ENCODE measurements around the gene TKFC.
A peak's percentile ranks its signal among the peaks of the same experiment; 100 is the strongest.

Gene TKFC

DNA sequence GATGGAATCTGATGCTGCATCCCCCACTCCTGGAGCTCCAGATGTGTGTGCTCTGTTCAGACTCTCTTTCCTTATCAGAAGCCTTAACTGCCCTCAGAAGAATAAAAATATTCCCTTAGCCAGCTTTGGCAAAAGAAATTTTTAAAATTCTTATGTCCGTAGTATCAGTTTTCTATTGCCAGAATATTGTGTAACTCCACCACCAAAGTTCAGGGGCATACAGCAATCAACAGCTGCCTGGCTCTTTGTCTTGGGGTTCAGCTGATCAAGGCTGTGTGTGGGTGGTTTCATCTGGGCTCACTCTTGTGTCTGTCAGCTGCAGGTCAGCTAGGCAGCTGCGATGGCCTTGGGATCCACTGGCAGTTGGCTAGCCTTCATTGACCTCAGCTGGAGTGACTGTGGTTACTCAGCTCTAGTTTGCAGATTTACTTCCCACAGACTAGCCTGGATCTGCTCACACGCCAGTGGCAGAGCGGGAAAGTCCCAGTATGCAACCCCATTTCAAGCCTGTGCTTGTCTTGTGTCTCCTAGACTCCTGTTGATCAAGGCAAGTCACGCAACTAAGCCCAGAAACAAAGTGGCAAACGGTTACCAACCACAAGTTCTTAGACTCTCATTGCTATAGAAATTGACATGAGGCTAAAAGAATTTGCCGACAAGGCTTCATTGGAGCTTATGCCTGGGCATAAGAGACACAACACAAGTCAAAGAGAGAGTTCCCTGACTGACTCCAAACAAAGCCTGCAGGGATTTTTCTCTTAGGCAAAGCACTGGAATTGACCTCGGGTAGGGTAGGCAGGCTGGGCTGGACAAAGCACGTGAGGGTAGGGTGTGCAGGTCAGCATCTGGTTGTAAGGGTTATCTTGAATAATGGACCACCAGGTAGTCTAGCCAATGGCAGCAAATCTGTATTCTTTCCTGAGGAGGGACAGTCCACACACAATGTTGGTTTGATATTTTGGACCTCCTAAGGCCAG is 36.6 kb downstream of the TKFC start:
- peaks cover 82% of the 10 kb centered on the region for H3K36me3 Mint-ChIP-seq (ENCODE audit: low read depth)
- no peak overlapping the region for H3K4me3 Mint-ChIP-seq
- peaks cover 21% of the 10 kb centered on the region for H3K4me1 Mint-ChIP-seq
- TF ChIP-seq, protein P1, sequence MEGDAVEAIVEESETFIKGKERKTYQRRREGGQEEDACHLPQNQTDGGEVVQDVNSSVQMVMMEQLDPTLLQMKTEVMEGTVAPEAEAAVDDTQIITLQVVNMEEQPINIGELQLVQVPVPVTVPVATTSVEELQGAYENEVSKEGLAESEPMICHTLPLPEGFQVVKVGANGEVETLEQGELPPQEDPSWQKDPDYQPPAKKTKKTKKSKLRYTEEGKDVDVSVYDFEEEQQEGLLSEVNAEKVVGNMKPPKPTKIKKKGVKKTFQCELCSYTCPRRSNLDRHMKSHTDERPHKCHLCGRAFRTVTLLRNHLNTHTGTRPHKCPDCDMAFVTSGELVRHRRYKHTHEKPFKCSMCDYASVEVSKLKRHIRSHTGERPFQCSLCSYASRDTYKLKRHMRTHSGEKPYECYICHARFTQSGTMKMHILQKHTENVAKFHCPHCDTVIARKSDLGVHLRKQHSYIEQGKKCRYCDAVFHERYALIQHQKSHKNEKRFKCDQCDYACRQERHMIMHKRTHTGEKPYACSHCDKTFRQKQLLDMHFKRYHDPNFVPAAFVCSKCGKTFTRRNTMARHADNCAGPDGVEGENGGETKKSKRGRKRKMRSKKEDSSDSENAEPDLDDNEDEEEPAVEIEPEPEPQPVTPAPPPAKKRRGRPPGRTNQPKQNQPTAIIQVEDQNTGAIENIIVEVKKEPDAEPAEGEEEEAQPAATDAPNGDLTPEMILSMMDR (IDR thresholded peaks at IDR 0.05; ENCODE audit: unreplicated experiment in 3 of 3), result no peak
- H3K27ac Mint-ChIP-seq, result peak overlapping the region in 2 of 3 experiments; percentile 32 to 73
- H3K9me3 Mint-ChIP-seq, result peaks cover 13% of the 10 kb centered on the region
- no peaks in the 10 kb centered on the region for H3K27me3 Mint-ChIP-seq (ENCODE audit: low read depth)

DNA sequence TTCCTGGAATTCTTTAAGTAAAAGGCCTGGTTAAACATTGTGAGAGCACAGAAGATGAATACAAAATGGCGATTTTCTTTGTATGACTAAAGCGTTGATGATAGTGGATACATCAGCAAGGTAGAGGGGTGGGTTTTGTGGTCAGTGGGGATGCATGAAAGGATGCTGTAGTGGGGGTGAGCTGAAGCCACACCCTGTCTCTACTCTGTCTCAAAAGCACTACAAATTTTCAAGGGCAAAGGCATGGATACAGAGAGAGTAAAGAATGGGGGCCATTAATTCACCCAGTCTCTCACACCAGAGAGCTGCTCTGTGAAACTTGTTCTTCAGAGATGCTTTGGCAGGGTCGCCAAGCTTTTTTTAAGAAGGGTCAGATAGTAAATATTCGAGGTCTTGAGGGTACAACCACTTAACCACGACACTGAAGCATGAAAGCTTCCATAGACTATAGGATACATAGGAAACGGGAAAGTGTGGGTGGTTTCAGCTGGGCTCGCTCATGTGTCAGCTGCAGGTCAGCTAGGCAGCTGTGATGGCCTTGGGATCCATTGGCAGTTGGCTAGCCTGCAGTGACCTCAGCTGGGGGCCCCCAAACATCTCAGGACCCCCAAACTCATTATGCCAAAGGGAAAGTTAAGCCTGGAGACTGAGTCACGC is 37.4 kb downstream of the TKFC start:
- Mint-ChIP-seq H3K36me3 (ENCODE audit: low read depth) (peaks cover 89% of the 10 kb centered on the region), H3K27ac (peak overlapping the region in 1 of 3 experiments; percentile 73), H3K9me3 (peaks cover 16% of the 10 kb centered on the region), H3K4me3 (no peak overlapping the region), H3K27me3 (ENCODE audit: low read depth) (no peaks in the 10 kb centered on the region), H3K4me1 (peaks cover 21% of the 10 kb centered on the region)
- TF ChIP-seq, protein P1 (IDR thresholded peaks at IDR 0.05; ENCODE audit: unreplicated experiment in 3 of 3), result no peak

DNA sequence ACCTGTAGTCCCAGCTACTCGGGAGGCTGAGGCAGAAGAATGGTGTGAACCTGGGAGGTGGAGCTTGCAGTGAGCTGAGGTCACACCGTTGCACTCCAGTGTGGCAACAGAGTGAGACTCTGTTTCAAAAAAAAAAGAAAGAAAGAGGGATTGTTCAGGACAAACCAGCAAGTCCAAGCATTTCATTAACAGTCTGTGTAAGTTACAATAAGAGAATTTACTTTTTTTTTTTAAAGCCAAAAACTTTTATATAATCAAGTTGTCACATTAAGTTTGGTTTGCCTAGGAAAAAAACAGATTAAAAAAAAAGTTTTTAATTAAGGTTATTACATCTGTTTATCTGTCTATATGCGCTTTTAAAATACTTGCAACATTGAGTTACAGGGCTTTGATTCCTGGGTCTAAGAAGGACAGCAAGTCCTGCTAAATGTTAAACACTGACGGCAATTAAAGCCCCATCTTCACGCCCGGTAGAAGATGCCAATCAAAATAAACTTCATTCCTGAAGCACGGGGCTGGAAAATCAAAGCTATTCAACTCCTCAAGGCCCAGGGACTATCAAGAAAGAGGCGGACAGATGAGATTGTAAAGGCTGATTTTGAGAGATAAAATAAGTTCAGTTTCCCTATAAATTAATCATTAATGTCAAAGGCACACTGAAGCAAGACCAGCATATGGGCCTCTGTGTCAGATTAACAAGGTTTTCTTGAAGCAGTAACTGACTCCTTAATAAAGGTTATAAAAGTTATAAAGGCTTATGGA is 39.8 kb downstream of the TKFC start:
- Mint-ChIP-seq H3K36me3 (ENCODE audit: low read depth) (peaks cover 89% of the 10 kb centered on the region), H3K27me3 (ENCODE audit: low read depth) (no peaks in the 10 kb centered on the region), H3K4me1 (peaks cover 21% of the 10 kb centered on the region), H3K27ac (no peak overlapping the region), H3K4me3 (no peak overlapping the region), H3K9me3 (peaks cover 16% of the 10 kb centered on the region)
- TF ChIP-seq, protein P1 (IDR thresholded peaks at IDR 0.05; ENCODE audit: unreplicated experiment in 3 of 3), result no peak

DNA sequence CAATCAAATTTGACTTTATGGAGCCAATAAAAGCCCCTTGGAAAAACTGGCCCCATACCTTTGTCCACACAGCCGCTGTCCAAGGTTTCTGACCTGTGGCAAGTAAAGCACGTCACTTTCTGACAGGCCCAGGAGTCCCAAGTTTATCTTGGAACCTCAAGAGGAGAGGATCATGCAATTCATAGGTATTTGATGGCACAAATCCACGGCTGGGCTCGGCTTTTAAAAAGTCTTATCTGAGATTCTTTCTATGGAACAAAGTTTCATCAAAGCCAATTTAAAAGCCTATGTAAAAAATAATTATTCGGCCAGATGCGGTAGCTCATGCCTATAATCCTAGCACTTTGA is 42.7 kb downstream of the TKFC start:
- no peak overlapping the region for H3K27ac Mint-ChIP-seq
- H3K27me3 Mint-ChIP-seq (ENCODE audit: low read depth), result no peaks in the 10 kb centered on the region
- no peak overlapping the region for H3K4me3 Mint-ChIP-seq
- peaks cover 10% of the 10 kb centered on the region for H3K9me3 Mint-ChIP-seq
- peaks cover 67% of the 10 kb centered on the region for H3K36me3 Mint-ChIP-seq (ENCODE audit: low read depth)
- TF ChIP-seq, protein P1 (IDR thresholded peaks at IDR 0.05; ENCODE audit: unreplicated experiment in 3 of 3), result no peak
- peaks cover 5% of the 10 kb centered on the region for H3K4me1 Mint-ChIP-seq

DNA sequence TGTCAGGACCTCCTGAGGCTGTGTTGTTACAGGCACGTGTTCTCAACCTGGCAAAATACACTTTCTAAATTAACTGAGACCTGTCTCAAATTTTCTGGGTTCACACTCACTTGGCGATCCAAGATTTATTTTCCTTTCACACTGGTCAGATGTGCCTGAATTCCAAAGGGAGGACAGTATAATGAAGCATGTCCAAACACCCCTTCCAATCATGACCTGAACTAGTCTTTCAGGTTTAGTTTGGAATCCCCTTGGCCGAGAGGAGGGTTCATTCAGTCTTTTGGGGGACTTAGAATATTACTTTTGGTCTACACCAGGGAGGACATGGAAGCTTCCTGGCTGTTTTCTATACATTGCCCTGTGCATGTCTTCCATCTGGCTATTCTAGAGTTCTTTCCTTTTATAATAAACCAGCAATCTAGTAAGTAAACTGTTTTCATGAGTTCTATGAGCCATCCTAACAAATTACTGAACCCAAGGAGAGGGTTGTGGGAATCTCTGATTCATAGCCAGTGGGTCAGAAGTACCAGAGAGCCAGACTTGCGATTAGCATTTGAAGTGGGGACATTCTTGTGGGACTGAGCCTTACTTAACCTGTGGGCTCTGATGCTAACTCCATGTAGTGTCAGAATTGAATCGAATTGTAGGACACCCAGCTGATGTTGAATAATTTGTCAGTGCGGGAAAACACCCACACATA is 44.6 kb downstream of the TKFC start:
- no peak overlapping the region for H3K27ac Mint-ChIP-seq
- peaks cover 6% of the 10 kb centered on the region for H3K9me3 Mint-ChIP-seq
- peaks cover 5% of the 10 kb centered on the region for H3K4me1 Mint-ChIP-seq
- no peak overlapping the region for H3K4me3 Mint-ChIP-seq
- peaks cover 50% of the 10 kb centered on the region for H3K36me3 Mint-ChIP-seq (ENCODE audit: low read depth)
- TF ChIP-seq, protein P1 (IDR thresholded peaks at IDR 0.05; ENCODE audit: unreplicated experiment in 3 of 3), result no peak
- H3K27me3 Mint-ChIP-seq (ENCODE audit: low read depth), result no peaks in the 10 kb centered on the region

Measured in nephron (organoid).